ENCODE results near the gene DPEP1.
"Not testable (repeated sequence)": the region's sequence is repeated elsewhere in the genome, so short reads cannot be mapped to it uniquely, and the experiment has no call there.

The DPEP1 gene

GRCh38 chr16:89613231-89613953, at the start of gene DPEP1:
DPEP1 (plus strand) TSS chr16:89613642; CDS start chr16:89630411, 16,769 bp downstream.
- DNase-seq (ENCODE audit: low read depth) = no peak

GRCh38 chr16:89564476-89565255, 48.8 kb upstream of the DPEP1 start:
- DNase-seq (ENCODE audit: low read depth) = no peak

GRCh38 chr16:89565256-89565505, 48.3 kb upstream of the DPEP1 start:
- no peak for DNase-seq (ENCODE audit: low read depth)

GRCh38 chr16:89565506-89566372, 47.7 kb upstream of the DPEP1 start:
- no peak for DNase-seq (ENCODE audit: low read depth)

GRCh38 chr16:89567656-89568594, 45.5 kb upstream of the DPEP1 start:
- no peak for DNase-seq (ENCODE audit: low read depth)

GRCh38 chr16:89569506-89570341, 43.7 kb upstream of the DPEP1 start:
- no peak for DNase-seq (ENCODE audit: low read depth)

- no peak for DNase-seq (ENCODE audit: low read depth)
Measured at GRCh38 chr16:89570342-89570923, 43.0 kb upstream of the DPEP1 start.

- DNase-seq (ENCODE audit: low read depth) = not testable (repeated sequence)
Measured at GRCh38 chr16:89570983-89571598, 42.4 kb upstream of the DPEP1 start.

GRCh38 chr16:89571636-89572035, 41.8 kb upstream of the DPEP1 start:
- DNase-seq (ENCODE audit: low read depth) = no peak

GRCh38 chr16:89572073-89572484, 41.4 kb upstream of the DPEP1 start:
- no peak for DNase-seq (ENCODE audit: low read depth)

- no peak for DNase-seq (ENCODE audit: low read depth)
Measured at GRCh38 chr16:89572485-89573205, 40.8 kb upstream of the DPEP1 start.

- DNase-seq (ENCODE audit: low read depth) = no peak
Measured at GRCh38 chr16:89573826-89574680, 39.4 kb upstream of the DPEP1 start.

- no peak for DNase-seq (ENCODE audit: low read depth)
Measured at GRCh38 chr16:89574681-89575246, 38.7 kb upstream of the DPEP1 start.

GRCh38 chr16:89575247-89576152, 37.9 kb upstream of the DPEP1 start, which contains the start of gene CPNE7:
CPNE7 (plus strand) TSS chr16:89575758; CDS start chr16:89575898, 140 bp downstream.
- DNase-seq (ENCODE audit: low read depth) = no peak

GRCh38 chr16:89576153-89577054, 37.0 kb upstream of the DPEP1 start:
- DNase-seq (ENCODE audit: low read depth) = no peak

All from stimulated activated CD8-positive, alpha-beta memory T cell treated with anti-CD3 and anti-CD28 coated beads, Interleukin-12 subunit alpha, Interleukin-12 subunit beta, amount 100 ng/mL, for 4 hours (primary cell).